HG03108 (cell line): ENCODE results near the gene INPP5F.

Experiments
- ATAC-seq: cut with Tn5 transposase; IDR thresholded peaks from one replicate; pipeline ENCODE4 v1.9.1; 2021; ENCODE audit warnings: moderate library complexity; ENCODE audit not compliant: unreplicated experiment

The INPP5F gene

GRCh38 chr10:119725828-119726675, at the start of gene INPP5F:
TSS of gene INPP5F (plus strand) at chr10:119726050. CDS start at chr10:119726263, 213 bp downstream.
- peak; percentile 82 for ATAC-seq

- ATAC-seq, result no peak
Observed at GRCh38 chr10:119677126-119677525, 48.7 kb upstream of the INPP5F start.

GRCh38 chr10:119677904-119678755, 47.7 kb upstream of the INPP5F start:
- ATAC-seq, result no peak

- no peak for ATAC-seq
Observed at GRCh38 chr10:119679480-119679829, 46.4 kb upstream of the INPP5F start.

- ATAC-seq, result no peak
Observed at GRCh38 chr10:119680050-119680449, 45.8 kb upstream of the INPP5F start.

- ATAC-seq, result no peak
Observed at GRCh38 chr10:119680650-119681081, 45.2 kb upstream of the INPP5F start.

- ATAC-seq, result peak; percentile 83
Observed at GRCh38 chr10:119686465-119687191, 39.2 kb upstream of the INPP5F start.

- no peak for ATAC-seq
Observed at GRCh38 chr10:119687192-119688032, 38.4 kb upstream of the INPP5F start.

GRCh38 chr10:119688033-119688508, 37.8 kb upstream of the INPP5F start:
- ATAC-seq, result no peak

- no peak for ATAC-seq
Observed at GRCh38 chr10:119689016-119689580, 36.8 kb upstream of the INPP5F start.

GRCh38 chr10:119691726-119692125, 34.1 kb upstream of the INPP5F start:
- ATAC-seq, result no peak

GRCh38 chr10:119693262-119693957, 32.4 kb upstream of the INPP5F start:
- ATAC-seq, result peak; percentile 79

- no peak for ATAC-seq
Observed at GRCh38 chr10:119694608-119695007, 31.2 kb upstream of the INPP5F start.

- peak; percentile 45 for ATAC-seq
Observed at GRCh38 chr10:119700321-119700954, 25.4 kb upstream of the INPP5F start.

- ATAC-seq, result no peak
Observed at GRCh38 chr10:119701861-119702260, 24.0 kb upstream of the INPP5F start.

GRCh38 chr10:119702583-119702982, 23.3 kb upstream of the INPP5F start:
- no peak for ATAC-seq

- no peak for ATAC-seq
Observed at GRCh38 chr10:119703903-119704508, 21.8 kb upstream of the INPP5F start.

GRCh38 chr10:119705434-119705831, 20.4 kb upstream of the INPP5F start:
- peak; percentile 45 for ATAC-seq
